Muscle of leg (tissue), 16 donors: ENCODE measurements around the gene RNU11. TPM values are rescaled to one million over a fixed set of nuclear protein-coding genes. Genes with fewer than 3 reads are reported as not detected.

ENCODE experiments used
- DNase-seq: peaks from one replicate; pipeline ENCODE4 v3.0.0; 2013
- H3K27ac ChIP-seq: one replicate; pipeline ENCODE4 v1.5.1; 2013; ENCODE audit warnings: mild to moderate bottlenecking, low read length, control low read depth
- H3K27me3 ChIP-seq: one replicate; pipeline ENCODE4 v1.6.1; 2013; ENCODE audit warnings: low read length; ENCODE audit not compliant: control insufficient read depth, insufficient read depth
- H3K36me3 ChIP-seq: one replicate; pipeline ENCODE4 v1.6.1; 2013; ENCODE audit warnings: low read length; ENCODE audit not compliant: control insufficient read depth, insufficient read depth
- H3K4me1 ChIP-seq: one replicate; pipeline ENCODE4 v1.6.1; 2013; ENCODE audit warnings: low read length; ENCODE audit not compliant: control insufficient read depth, insufficient read depth
- H3K4me3 ChIP-seq: one replicate; pipeline ENCODE4 v1.5.1; 2013; ENCODE audit warnings: low read length, control low read depth
- H3K9me3 ChIP-seq: replicated peaks from 2 replicates; pipeline ENCODE4 v1.6.1; 2013; ENCODE audit warnings: low read depth, low read length; ENCODE audit not compliant: control insufficient read depth
- WGBS: methylation state at CpG from one replicate; pipeline ENCODE4 v1.1.5; 2013; ENCODE audit warnings: missing lambda C conversion rate; ENCODE audit not compliant: insufficient coverage; 5-methylcytosine and 5-hydroxymethylcytosine counted together
- long read RNA-seq, 11 donors: transcript quantifications; one replicate each; lab custom pipeline, GENCODE V29; 2026
- polyA plus RNA-seq, 8 donors: library from polyadenylated mRNA; unstranded; fragments of 120-200 nt; gene quantifications; one replicate each; pipeline versions ENCODE4 v1.2.1 to v1.2.3, GENCODE V29; 2013; ENCODE audit warnings: inconsistent platforms in 1 of 8, low replicate concordance in 1 of 8; ENCODE audit not compliant: insufficient read length in 8 of 8, insufficient read depth in 1 of 8
- total RNA-seq: library from RNA; stranded (reverse); fragments of 120-200 nt; gene quantifications from one replicate; pipeline ENCODE4 v1.2.4, GENCODE V29; 2013

RNU11 gene
- total RNA-seq, result not detected
- not detected for polyA plus RNA-seq
- long read RNA-seq, donor 1, result 0 reads
- long read RNA-seq, donor 2, result 0 reads
- long read RNA-seq, donor 3, result 0 reads
- long read RNA-seq, donor 4, result 0 reads
- long read RNA-seq, donor 5, result 0 reads
- long read RNA-seq, donor 6, partial matches to known transcripts, result 0 of 2 reads
- long read RNA-seq, donor 6, other reads (novel, unspliced or antisense), result 0 of 2 reads
- long read RNA-seq, donor 7, result 0 reads
- long read RNA-seq, donor 8, partial matches to known transcripts, result 0 of 3 reads
- long read RNA-seq, donor 8, other reads (novel, unspliced or antisense), result 0 of 3 reads
- long read RNA-seq, donor 9, partial matches to known transcripts, result 0 of 2 reads
- long read RNA-seq, donor 9, other reads (novel, unspliced or antisense), result 0 of 2 reads
- long read RNA-seq, donor 10, partial matches to known transcripts, result 0 of 1 reads
- long read RNA-seq, donor 10, other reads (novel, unspliced or antisense), result 0 of 1 reads
- long read RNA-seq, donor 11, partial matches to known transcripts, result 0 of 1 reads
- long read RNA-seq, donor 11, other reads (novel, unspliced or antisense), result 0 of 1 reads

DNA sequence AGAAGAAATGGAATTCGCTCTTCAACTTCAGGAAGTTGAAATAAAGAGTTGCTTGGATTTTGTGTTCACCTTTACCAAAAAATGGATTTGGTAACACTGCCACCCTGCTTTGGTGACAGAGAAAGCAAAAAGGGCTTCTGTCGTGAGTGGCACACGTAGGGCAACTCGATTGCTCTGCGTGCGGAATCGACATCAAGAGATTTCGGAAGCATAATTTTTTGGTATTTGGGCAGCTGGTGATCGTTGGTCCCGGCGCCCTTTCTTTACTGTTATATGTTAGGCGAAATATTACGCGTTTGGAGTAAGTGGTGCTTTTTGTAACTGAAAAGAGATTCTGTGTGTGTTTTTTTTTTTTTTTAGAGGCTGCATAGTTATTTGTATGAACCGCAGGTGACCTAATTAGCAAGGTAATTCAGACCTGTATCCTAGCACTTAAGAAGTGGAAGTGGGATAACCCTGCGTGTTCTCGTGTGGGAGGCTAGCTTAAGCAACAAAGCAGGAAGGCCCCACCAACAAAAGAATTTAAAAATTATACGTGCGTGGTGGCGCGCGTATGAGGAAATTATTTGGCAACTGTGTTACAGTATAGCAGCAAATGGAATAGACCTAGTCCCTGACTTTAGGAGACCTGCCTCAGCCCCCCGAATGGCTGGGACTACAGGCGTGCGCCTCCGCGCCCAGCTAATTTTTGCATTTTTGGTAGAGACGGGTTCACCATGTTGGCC, at the start of gene RNU11:
TSS of gene RNU11 (plus strand) at position 127 of the 725 bp plus-strand sequence.
- H3K27ac ChIP-seq, result peak within 1 kb of the TSS; percentile 97
- peak within 1 kb of the TSS; percentile 46 for H3K4me3 ChIP-seq
- DNase-seq, result peak; percentile 99
- WGBS, result 4% methylated on average over 20 of the region's 28 CpGs
- no peaks in the 10 kb centered on the region for H3K27me3 ChIP-seq
- H3K9me3 ChIP-seq, result no peaks in the 10 kb centered on the region
- peaks cover 22% of the 10 kb centered on the region for H3K4me1 ChIP-seq
- H3K36me3 ChIP-seq, result no peaks in the 10 kb centered on the region

- no peak for DNase-seq
- H3K4me1 ChIP-seq, result peaks cover 5% of the 10 kb centered on the region
- H3K36me3 ChIP-seq, result peaks cover 43% of the 10 kb centered on the region
- 71% methylated on average over 3 of the region's 3 CpGs for WGBS
- no peak overlapping the region for H3K4me3 ChIP-seq
- H3K27me3 ChIP-seq, result no peaks in the 10 kb centered on the region
- H3K9me3 ChIP-seq, result no peaks in the 10 kb centered on the region
- H3K27ac ChIP-seq, result no peak overlapping the region
Observed at GRCh38 chr1:28601696-28602095, 46.7 kb upstream of the RNU11 start.

DNA sequence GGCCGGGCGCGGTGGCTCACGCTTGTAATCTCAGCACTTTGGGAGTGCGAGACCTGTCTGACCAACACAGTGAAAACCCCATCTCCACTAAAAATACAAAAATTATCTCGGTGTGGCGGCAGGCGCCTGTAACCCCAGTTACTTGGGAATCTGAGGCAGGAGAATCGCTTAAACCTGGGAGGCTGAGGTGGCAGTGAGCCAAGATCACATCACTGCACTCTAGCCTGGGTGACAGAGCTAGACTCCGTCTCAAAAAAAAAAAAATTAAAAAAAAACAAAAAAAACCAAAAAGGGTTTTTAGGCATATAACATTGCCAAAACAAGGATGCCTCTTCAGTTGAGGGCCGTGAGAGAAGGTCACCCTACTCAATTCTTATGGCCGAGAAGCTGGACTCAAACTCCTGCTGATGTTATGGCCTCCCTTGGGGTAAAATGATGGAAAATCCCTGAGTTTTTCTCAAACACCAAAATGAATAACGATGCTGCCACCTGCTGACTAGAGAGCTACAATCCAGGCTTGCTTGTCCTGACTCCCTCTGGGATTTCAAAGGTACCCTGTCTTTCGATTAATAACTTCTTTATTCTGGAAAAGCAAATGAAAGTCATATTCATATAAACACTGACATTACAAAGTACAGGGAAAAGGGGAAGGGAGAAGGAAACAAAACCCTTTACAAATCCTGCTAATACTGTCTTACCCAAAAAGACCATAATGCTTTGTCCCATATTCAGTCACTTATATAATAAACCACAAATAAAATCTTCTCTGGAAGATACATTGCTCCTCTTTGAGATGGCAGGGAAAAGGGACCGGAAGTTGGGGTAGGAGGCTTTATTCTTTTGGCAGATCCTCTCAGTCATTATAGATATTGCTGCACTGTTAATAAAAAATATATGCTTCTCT, 45.6 kb upstream of the RNU11 start:
- Histone ChIP-seq H3K36me3 (peaks cover 54% of the 10 kb centered on the region), H3K27ac (peak overlapping the region; percentile 13), H3K9me3 (no peaks in the 10 kb centered on the region), H3K4me1 (peaks cover 5% of the 10 kb centered on the region), H3K4me3 (no peak overlapping the region), H3K27me3 (no peaks in the 10 kb centered on the region)
- WGBS, result 89% methylated on average over 5 of the region's 15 CpGs
- peak; percentile 94 for DNase-seq

DNA sequence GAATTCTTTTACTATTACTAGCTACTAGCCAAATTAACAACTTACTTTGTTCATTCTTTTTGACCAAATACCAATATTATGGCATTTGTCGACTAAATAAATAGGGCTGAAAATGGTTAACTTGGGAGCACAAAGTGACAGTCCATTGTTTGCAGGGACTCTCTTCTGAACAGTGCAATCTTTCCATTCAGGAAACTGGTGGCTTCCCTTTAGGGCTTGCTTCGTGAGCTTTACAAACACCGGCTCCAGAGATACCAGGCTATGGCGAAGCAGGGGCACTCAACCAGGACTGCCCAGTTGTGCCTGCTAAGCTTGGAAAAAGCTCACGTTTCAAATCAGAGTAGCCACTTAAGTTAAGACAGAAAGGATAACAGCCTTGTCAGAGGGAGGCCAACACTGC, 44.0 kb upstream of the RNU11 start:
- H3K4me1 ChIP-seq, result peaks cover 5% of the 10 kb centered on the region
- DNase-seq, result no peak
- peaks cover 59% of the 10 kb centered on the region for H3K36me3 ChIP-seq
- no peaks in the 10 kb centered on the region for H3K9me3 ChIP-seq
- H3K27ac ChIP-seq, result no peak overlapping the region
- 76% methylated on average over 5 of the region's 5 CpGs for WGBS
- no peaks in the 10 kb centered on the region for H3K27me3 ChIP-seq
- no peak overlapping the region for H3K4me3 ChIP-seq

- 20% methylated on average over 1 of the region's 6 CpGs for WGBS
- no peak for DNase-seq
- Histone ChIP-seq H3K4me1 (peaks cover 5% of the 10 kb centered on the region), H3K36me3 (peaks cover 59% of the 10 kb centered on the region), H3K27ac (no peak overlapping the region), H3K4me3 (no peak overlapping the region), H3K9me3 (no peaks in the 10 kb centered on the region), H3K27me3 (no peaks in the 10 kb centered on the region)
Observed at GRCh38 chr1:28604962-28605361, 43.4 kb upstream of the RNU11 start.

- Histone ChIP-seq H3K27ac (no peak overlapping the region), H3K27me3 (no peaks in the 10 kb centered on the region), H3K4me3 (no peak overlapping the region), H3K9me3 (no peaks in the 10 kb centered on the region), H3K4me1 (peaks cover 5% of the 10 kb centered on the region), H3K36me3 (peaks cover 60% of the 10 kb centered on the region)
- WGBS, result 100% methylated on average over 1 of the region's 2 CpGs
- DNase-seq, result no peak
Observed at GRCh38 chr1:28606771-28607170, 41.6 kb upstream of the RNU11 start.

DNA sequence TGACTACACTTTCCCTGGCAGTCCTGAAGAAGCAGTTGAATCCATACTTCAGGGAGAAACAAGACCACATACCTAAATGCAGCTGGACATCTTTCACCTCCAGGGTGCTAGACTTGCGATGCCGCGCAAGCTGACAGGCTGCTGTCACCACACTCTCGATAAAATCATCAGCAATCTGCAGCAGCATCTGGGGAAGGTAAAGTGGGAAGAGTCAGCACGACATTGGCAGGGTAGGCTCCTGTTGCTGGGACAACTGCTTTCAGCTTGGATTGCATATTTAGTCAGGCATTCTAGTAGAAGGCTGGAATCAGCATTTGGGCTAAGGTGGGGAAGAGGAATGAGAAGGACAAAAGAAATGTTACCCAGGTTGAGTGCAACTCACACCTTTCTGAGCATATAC, 35.2 kb upstream of the RNU11 start:
- Histone ChIP-seq H3K27me3 (no peaks in the 10 kb centered on the region), H3K27ac (no peak overlapping the region), H3K9me3 (no peaks in the 10 kb centered on the region), H3K4me1 (no peaks in the 10 kb centered on the region), H3K4me3 (no peak overlapping the region), H3K36me3 (peaks cover 44% of the 10 kb centered on the region)
- no peak for DNase-seq
- 100% methylated on average over 1 of the region's 5 CpGs for WGBS

DNA sequence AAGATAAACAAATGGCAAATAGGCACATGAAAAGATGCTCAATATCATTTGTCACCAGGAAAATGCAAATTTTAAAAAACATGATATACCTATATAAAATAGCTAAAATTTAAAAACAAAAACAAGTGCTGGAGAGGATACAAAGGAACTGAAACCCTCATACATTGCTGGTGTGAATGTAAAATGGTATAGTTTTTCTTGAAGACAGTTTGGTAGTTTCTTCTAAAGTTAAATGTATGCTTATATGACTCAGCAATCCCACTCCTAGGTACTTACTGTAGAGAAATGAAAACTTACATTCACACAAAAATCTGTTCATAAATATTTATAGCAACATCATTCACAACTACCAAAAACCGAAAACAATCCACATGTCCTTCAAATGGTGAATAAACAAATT, 16.7 kb upstream of the RNU11 start:
- peaks cover 2% of the 10 kb centered on the region for H3K36me3 ChIP-seq
- DNase-seq, result no peak
- H3K4me3 ChIP-seq, result no peak overlapping the region
- no CpG with 5 or more reads among the region's 1 CpG for WGBS
- no peaks in the 10 kb centered on the region for H3K4me1 ChIP-seq
- no peak overlapping the region for H3K27ac ChIP-seq
- no peaks in the 10 kb centered on the region for H3K27me3 ChIP-seq
- no peaks in the 10 kb centered on the region for H3K9me3 ChIP-seq

DNA sequence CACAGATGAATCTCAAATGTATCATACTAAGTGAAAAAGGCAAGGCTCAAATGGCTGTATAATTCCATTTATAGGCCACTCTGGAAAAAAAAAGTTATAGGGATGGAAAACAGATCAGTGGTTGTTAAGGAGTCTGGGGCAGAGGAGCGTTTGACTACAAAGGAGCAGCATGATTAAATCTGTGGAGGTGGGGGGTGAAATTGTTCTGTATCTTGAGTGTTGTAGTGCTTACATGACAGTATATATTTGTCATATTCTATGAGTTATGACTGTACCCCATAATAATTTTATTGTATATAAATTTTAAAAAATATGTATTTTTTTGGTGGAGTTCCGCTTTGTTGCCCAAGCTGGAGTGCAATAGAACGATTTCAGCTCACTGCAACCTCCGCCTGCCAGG, 15.8 kb upstream of the RNU11 start:
- Histone ChIP-seq H3K27me3 (no peaks in the 10 kb centered on the region), H3K36me3 (peaks cover 4% of the 10 kb centered on the region), H3K9me3 (no peaks in the 10 kb centered on the region), H3K4me1 (no peaks in the 10 kb centered on the region), H3K27ac (no peak overlapping the region), H3K4me3 (no peak overlapping the region)
- no peak for DNase-seq
- WGBS, result 88% methylated on average over 4 of the region's 4 CpGs
